ENCODE measurements around the gene GLDN.

Gene GLDN

DNA sequence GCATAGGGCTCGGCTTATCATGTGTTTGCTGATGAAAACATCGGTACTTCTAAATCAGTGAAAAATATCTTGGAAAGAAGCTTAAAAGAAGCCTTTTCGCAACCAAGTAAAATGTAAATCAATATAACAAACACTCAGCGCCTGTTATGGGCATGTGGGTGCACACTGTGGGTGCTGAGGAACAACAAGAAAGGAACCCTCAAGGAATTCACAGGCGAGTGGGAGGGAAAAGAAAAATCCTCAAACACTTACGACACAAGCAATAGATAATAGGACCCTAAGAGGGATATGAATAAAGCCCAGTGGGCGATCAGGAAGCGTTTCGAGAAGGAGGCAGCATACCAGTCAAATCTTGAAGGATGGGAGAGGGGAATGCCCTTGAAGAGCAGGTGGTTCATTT lies 21.9 kb downstream of the GLDN start:
- DNase-seq = no peak

DNA sequence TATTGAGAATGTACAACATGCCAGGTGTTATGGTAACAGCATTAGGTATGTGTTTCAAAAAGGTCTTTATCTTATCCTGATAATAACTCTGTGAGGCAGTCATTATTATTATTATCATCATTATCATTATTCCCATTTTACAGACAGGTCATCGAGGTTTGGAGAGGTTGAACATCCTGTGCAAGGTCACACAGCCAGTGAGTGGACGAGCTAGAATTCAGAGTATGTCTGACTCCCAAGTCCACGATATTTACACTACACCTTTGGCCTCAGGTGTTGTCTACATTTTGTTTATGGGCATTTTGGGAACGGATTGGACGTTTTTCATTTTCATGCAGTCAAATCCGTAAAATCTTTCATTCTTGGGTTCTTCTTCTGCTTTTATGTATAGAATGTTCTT lies 24.0 kb downstream of the GLDN start:
- DNase-seq = no peak

DNA sequence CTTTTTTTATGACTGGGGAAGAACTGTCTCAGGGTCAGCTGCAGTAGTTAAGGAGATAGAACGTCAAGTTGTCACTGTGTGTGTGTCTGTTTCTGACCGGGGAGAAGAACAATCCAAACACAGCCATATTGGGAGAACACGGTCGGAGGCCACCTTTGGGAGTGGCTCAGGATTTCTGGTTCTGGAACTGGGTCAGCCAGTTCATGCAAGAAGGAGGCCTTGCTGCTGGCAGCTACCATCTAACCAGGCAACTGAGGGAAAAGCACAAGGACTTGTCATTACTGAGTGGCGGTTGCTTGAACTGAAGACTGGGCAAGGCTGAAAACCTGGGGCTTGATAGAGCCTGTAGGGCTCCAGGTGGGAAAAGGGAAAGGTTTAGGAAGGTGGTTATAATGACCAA lies 24.6 kb downstream of the GLDN start:
- DNase-seq = no peak

DNA sequence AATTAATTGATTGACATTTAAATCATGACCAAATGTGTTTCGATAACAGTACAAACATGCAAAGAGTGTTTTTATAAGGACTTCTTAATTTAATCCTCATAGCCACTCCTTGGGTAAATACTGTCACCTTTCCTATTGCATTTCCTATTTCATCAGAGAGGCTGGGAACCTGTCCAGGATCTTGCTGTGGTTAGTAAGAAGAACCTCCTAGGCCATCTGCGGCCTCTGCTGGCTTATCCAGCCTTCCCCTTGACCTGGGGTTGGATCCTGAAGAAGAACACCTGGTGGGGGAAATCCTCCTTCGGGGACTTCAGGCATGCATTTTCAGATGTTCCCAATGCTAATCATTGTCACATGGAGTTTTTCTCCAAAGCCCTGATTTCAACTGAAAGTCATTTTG lies 25.5 kb downstream of the GLDN start:
- peak; percentile 45 for DNase-seq

DNA sequence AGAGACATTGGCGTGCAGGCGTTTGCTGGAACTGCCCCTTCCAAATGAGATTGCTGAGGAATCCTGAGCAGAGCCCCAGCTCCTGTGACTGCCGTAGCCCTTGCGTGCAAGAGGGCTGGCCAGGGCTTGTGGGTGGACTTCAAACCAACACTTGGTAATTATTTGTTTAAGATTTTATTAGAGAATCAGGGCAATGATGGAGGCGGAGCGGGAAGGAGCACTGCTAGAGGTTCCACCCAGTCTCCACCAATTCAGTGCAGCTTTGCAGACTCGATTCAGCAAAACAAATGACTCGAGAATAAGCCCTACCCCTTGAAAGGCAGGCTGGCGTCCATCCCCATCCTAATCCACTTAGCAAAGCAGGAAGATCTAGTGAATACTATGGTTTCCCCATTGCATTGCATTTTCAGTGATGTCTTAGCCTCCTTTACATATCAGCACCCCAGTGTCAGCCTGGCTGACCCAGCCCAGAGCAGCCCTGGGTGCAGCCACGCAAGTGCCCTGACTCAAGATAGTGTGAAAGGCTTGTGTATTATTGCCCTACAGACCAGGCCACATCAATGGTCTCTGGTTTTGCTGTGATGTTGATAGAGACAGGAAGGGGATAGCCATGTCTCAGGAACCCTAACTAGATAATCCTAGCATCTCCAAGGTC lies 26.0 kb downstream of the GLDN start:
- no peak for DNase-seq

DNA sequence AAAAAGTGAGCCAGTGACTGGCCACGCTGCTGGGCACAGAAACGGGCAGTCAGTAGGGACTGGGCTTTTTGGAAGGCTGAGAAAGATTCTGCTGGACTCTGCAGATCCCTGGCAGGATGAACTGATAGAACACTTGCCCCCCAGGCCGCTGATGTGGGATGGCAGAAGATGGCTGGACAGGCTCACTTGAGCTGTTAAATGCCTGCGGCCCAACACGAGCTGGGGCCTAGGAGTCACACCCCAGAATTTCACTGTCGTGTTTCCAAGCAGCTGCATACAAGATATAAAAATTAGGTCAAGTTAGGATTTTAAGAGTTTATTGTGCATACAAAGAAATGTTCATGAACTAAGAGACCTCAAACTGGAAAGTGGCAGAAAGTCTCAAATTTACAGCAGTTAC lies 26.9 kb downstream of the GLDN start:
- no peak for DNase-seq

DNA sequence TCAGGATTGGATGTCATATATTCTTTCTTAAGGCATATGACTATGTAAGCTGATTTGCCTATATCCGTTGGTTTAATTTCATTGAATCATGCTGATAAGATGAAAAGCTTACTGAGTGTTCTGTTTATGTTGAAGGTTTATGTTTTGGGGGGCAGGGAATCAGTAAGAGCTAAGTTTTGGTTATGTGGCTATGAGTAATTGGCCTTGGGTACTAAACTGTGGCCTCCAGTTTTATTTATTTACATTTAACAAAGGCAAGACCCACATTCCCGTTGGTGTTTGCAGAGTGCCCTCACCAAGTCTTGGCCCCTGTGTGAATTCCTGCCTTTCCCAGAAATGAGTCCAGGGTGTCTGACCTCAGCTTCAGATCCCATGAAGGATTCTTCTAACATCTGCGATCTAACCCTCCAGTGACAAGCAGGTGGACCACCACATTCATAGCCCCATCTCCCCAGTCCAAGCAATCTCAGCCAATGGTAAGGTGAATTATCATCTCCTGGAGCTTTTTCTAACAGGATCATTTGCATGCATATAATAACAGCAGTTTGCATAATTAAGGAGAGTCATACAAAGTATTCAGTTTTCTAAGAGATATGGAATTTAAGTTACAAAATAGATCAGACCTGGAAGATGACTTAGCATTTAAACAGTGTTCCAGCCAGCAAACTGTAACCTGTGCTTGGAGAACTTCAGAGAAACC lies 27.4 kb downstream of the GLDN start:
- no peak for DNase-seq

DNA sequence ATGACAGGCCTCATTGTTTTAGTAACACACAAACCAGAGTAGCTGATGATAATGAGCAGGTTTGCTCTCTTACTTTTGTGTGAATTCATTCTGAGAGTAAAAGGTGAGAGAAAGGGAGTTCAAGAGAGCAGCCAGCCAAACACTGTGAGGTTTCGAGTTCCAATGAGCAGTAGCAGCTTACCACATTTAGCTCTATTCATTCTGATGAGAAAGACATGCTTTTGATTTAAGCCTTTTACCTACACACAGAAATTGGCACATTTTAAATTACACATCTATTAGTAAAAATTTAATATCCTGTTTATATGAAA lies 28.0 kb downstream of the GLDN start:
- no peak for DNase-seq

DNA sequence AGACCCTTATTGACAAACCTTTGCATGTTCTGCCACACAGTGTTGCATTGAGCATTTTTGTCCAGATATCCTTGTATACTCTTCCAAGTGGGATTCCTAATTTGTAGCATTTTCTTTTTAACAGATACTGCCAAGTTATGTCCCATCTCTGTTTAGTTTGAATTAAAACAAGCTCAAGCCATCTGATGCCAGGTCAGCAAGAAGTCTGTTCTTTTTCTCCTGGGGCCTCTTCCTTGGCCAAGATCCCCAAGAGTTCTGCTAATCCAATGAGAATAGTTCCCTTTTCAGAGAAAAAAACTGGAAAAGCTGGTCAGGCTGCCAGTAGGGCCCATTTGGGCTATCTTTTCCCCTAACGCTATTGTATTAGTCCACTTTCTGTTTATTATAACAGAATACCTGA lies 29.8 kb downstream of the GLDN start:
- no peak for DNase-seq

DNA sequence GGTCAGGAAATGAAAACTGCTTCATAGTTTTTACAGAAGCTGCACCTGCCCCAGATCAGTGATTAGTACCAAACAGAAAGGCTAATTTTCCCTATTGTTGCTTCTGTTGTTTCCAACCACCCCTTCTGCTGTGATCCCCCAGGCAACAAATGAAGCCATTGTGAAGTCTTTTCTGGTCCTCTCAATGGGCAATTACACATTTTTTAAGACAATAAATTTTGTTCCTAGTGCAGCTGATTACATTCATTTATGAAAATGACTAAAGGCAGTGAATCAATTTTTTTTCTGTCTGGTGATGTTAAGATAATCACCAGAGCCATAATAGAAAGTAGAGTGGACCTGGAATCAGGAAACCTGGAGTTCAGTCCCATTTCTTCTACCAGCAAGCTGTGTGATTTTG lies 32.7 kb downstream of the GLDN start:
- no peak for DNase-seq

DNA sequence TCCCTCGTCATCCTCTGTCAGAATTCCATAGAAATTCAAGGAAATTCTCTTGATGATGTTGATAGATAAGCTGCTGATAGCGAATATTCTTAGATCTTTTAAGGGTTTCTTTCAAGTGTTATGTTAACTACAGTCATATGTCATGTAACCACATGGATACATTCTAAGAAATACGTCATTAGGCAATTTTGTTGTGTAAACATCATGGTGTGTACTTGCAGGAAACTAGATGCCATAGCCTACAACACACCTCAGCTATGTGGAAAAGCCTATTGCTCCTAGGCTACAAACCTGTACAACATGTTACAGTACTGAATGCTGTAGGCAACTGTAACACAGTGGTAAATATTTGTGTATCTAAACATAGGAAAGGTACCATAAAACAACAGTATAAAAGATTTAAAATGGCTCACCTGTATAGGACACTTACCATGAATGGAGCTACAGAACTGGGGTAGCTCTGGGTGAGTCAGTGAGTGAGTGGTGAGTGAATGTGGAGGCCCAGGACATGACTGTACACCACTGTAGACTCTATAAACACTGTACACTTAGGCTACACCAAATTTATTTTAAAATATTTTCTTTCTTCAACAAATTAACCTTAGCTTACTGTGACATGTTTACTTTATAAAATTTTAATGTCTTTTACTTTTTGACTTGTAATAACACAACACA lies 34.6 kb downstream of the GLDN start:
- no peak for DNase-seq

DNA sequence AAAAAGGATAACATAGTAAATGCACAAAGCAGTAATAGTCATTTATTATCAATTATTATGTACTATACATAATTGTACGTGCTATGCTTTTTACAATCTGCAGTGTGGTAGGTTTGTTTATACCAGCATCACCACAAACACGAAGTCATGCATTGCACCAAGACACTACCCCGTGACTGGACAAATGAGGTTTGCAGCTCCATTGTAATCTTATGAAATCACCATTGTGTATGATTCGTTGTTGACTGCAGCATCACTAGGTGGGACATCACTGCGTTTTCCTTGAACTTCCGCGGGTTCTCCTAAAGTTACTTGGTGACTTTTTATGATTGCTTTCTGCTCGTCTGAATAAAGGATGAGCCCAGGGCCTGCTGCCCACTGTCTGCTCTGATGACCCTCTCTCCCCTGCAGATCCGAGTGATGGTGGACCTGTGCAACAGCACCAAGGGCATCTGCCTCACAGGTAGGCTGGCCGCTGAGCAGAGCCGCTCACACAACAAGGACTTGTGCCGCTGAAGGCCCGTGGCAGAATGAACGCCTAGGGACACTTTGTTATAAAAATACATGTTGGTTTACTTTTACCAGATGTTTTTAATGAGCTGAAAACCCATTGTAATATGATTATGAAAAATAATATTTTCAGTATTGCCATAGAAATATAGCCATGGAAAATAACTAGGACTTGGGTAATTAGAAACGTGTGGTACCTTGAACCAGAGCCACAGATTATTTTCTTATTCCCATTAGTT lies 35.8 kb downstream of the GLDN start:
- no peak for DNase-seq

DNA sequence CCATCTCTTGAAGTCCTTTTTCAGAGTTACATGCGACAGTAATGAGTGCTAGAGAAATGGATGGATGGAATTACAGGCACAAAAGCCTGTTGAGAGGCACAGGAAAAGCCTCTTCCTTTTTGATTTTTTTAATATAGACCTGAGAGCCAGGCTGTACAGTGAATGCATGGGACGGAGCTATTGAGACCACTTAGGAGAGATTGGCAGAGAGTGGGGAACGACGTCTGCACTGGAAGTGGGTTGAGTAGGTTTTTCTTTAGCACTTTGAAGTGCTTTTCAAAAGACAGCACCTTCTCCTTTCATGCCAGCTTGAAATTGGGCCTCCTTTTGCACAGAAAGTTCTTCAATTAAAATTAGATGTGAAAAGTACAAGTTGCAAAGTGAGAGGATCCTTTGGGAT lies 37.0 kb downstream of the GLDN start:
- DNase-seq = no peak

DNA sequence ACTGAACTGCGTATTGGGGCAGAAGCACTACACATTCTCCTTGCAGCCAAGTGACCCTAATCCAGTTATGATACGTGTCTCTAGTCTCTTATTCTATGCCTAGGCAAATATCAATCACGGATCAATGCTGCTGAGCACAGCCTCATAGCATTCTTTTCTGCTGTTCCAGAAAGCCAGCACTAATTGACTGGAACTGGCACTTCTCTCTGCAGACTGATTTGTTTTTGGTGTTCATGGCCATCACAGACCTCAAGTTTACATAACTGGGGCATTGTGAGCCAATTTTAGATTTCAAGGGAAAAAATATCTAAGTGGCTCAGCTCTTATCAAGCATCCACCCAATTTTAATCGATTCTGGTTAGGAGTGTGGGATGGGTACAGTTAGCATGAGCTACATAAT lies 37.9 kb downstream of the GLDN start:
- DNase-seq = no peak

DNA sequence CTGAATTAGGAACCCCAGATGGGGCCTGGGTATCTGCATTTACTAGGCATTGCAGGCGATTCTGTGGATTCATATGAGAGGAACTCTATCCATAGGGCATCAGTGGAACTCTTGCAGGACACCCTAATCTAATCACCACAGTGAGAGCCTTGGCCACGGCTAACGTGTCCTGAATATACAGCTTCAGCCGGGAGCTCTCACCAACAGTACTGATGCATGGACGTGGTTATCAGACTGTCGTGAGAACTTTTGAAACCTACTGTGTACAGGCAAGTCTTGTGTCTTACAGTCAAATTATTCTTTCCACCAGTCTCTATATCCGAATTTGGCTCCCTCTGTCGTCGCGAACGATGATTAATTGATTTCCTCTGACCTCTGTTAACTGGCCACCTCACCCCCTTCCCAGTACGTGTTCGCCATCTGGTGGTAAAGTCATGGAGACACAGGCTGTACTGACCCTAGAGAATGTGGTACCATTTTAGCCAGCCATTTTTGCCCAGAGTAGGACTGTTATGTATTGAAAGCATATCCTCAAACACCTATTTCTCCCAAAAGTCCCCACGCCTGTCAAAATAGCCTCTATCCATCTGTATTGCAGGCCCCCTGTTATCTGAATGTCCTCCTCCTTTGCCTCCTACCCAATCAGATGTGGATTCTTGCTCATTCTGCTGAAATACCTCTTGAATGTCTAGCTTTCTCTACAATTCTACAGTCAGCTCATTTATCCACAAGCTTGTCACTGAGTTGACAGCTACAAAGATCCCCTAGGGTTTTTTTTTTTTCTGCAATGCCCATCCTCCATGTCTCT lies 39.7 kb downstream of the GLDN start:
- peak; percentile 38 for DNase-seq

DNA sequence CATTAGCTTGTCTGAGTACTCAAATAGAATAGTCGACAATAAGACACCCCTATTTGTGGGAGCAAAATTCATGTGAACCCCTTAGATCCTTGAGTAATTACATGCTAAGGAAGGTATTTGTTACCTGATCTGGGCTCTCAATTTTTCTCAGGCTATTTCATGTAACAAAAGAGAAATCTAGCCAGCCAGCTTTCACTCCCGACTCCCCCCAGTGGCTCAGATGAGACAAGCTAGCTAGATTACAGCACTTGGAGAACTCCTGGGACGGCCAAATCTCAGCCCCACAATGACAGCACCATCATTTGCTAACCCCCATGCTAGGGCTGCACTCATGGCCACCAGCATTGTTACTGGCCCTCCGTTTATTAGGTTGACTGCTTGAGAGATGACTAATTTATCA lies 41.3 kb downstream of the GLDN start:
- DNase-seq = no peak

DNA sequence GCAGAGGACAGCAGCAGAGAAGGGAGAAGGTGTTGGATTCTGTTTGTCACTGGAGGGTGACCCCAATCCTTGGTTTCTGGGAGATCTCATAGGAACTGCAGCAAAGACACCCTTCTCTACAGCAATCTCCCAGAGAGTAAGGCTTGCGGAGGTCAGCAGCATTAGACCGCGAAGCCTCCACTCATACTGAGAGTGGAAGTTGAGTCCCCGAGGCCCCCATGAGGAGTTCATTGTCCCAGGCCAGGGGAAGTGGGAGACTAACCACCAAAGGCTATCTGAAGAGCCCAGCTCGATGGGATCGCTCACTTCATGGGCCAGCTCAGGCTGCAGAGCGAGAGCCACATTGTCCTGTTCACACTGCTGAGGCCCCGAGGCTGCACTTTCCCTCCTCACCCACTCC lies 44.6 kb downstream of the GLDN start:
- no peak for DNase-seq

DNA sequence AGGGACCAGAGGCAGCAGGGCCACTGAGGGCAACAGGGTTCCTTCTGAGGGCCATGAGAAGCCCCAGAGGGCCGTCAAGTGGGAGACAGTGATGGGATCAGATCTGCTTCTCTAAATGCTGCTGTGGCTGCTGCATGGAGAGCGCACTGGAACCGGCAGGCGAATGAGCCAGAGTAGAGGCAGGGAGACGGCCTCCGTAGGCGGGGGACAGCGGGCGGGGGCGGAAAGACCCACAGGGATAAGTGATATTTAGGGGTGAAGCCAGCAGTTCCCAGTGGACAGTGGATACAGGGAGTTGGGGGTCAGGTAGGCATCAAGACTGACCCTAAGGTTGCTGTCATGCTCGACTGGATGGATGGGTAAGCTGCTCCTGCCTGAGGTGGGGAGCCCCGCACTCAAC lies 45.0 kb downstream of the GLDN start:
- no peak for DNase-seq

DNA sequence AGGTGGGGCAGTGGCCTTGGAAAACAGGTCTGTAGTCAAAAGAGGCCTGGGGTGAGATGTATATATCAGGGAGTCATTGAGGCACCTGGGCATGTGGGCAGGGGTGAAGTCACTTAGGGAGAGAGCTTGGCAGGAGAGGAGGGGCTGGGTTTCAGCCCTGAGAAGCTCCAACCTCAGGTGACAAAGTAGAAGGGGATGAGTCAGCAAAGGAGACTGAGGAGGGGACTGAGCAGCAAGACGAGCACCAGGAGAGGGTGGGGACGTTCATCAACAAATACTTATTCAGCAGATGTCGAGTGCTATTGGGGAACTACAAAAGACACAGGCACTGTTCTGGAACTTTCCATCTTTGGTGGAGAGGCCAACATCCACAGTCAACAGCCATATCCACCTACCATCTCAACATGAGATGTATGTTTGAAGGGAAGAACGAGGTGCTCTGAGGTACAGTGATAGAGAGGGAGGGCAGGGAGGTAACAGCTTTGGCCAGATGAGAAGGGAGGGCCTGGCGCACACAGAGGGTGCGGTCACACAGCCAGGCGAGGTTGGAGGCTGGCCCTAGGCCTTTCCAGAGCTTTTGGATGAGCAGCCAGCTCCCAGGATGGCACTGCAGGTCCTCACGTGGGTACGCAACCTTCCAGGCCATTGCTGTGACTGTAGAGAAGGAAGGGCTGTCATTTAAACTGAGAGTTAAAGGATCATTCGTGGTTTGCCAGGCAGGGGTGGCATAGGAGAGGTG lies 45.7 kb downstream of the GLDN start:
- no peak for DNase-seq

DNA sequence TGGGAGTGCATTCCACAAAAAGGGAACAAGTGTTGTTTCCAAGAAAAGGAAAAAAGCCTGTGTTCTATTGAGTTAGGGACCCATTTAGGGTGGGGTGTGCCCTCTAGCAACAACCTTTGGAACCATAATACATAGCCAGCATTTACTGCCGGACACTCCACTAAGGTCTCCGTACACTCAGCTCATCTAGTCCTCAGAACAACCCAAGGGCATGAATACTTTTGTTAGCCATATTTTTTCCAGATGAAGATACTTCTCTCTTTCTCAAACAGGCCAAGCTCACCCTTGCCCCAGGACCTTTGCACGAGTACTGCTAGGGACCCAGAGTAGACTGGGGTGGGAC lies 46.2 kb downstream of the GLDN start:
- DNase-seq = no peak

DNA sequence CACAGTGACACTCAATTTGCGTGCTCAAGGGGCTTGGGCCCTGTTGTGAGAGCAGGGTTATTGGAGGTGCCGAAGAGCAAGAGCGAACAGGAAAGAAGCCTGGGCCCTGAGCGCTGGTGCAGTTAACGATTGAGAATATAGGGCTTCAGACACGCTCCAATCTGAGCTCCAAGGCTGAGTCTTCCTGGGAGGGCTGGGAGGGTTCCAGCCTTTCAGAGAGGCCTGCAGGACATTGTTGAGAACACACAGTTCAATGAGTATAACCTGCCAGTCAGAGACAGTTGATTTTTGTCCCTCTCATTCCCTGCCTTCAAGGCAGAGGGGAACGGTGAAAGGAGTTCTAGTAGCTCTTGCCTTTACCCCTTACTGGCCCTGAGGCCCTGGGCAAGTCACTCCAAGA lies 47.3 kb downstream of the GLDN start:
- no peak for DNase-seq

DNA sequence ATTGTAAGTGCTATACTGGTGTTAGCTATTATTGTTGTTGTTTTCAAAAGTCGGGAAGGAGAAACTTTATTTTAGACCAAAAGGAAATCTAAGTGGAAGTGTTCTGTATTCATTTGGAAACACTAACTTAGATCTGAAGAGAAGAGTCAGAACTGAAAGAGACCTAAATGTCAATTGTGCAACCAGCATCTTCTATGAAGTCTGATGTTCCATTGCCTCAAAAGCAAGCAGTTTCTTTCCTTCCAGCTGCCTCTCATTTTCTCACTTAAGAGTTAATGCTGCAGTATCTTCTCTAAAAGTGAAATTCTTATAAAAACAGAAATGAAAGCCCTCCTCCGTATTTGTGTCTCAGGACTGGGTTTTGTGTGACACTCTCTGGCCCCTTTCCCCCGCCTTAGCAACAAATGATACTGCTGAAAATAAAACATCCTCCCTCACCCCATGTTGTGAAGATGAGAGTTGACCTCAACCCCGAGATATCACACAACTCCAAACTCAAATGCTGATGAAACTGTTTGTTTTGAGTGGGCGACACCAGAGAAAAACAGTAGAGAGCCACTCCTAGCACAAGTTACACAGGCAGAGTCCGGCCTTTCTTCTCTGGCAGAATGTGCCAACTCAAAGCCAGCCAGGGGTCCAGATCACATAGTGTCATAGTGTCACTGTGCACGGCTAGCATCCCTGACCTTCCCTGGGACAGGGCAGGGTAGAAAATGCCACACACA lies 48.9 kb downstream of the GLDN start:
- no peak for DNase-seq

All from SHP77 treated with DMSO at 0.1 percent for 48 hours (cell line).